DOHH2 (cell line): Measurements from ENCODE around the gene CYSLTR2.

Source experiments
- H3F3A ChIP-seq: fragments of 200-600 bp; sonication (generic), shearing (Covaris generic); 2 replicates; pipeline ENCODE4 v1.6.0; 2016; ENCODE audit warnings: antibody characterized with exemption, mild to moderate bottlenecking; ENCODE audit not compliant: control insufficient read depth, insufficient read depth
- H3K27ac ChIP-seq: fragments of 200-600 bp; sonication (generic); 2 replicates; pipeline ENCODE4 v1.5.1; 2014; ENCODE audit warnings: low read depth, mild to moderate bottlenecking, low read length, moderate library complexity
- H3K27me3 ChIP-seq: fragments of 200-600 bp; sonication (generic); 2 replicates; pipeline ENCODE4 v1.6.1; 2014; ENCODE audit warnings: mild to moderate bottlenecking, low read length, mixed read lengths; ENCODE audit not compliant: control insufficient read depth
- H3K36me3 ChIP-seq: fragments of 200-600 bp; sonication (generic); 2 replicates; pipeline ENCODE4 v1.6.1; 2014; ENCODE audit warnings: mild to moderate bottlenecking, low read length, moderate library complexity, mixed read lengths; ENCODE audit not compliant: control insufficient read depth
- H3K4me1 ChIP-seq: fragments of 200-600 bp; sonication (generic); 2 replicates; pipeline ENCODE4 v1.6.1; 2014; ENCODE audit warnings: mild to moderate bottlenecking, low read length, mixed read lengths; ENCODE audit not compliant: control insufficient read depth
- H3K4me2 ChIP-seq: fragments of 200-600 bp; sonication (generic); 2 replicates; pipeline ENCODE4 v1.6.0; 2014; ENCODE audit warnings: mild to moderate bottlenecking, low read length, moderate library complexity
- H3K4me3 ChIP-seq: fragments of 200-600 bp; sonication (generic); 2 replicates; pipeline ENCODE4 v1.5.1; 2014; ENCODE audit warnings: mild to moderate bottlenecking, low read length, mixed read lengths
- H3K79me2 ChIP-seq: fragments of 200-600 bp; sonication (generic); 2 replicates; pipeline ENCODE4 v1.6.1; 2014; ENCODE audit warnings: mild to moderate bottlenecking, low read length, mixed read lengths; ENCODE audit not compliant: control insufficient read depth
- H3K9me2 ChIP-seq: fragments of 200-600 bp; sonication (generic); replicated peaks from 2 replicates; pipeline ENCODE4 v1.6.1; 2014; ENCODE audit warnings: mild to moderate bottlenecking, low read length, mixed read lengths; ENCODE audit not compliant: control insufficient read depth
- H3K9me3 ChIP-seq: fragments of 200-600 bp; sonication (generic); 2 replicates; pipeline ENCODE4 v1.6.1; 2014; ENCODE audit warnings: antibody characterized with exemption, low read length, mixed read lengths; ENCODE audit not compliant: control insufficient read depth, insufficient read depth
- H4K20me1 ChIP-seq: fragments of 200-600 bp; sonication (generic); 2 replicates; pipeline ENCODE4 v1.6.0; 2014; ENCODE audit warnings: low read depth, mild to moderate bottlenecking, antibody characterized with exemption, low read length, moderate library complexity; ENCODE audit not compliant: control insufficient read depth, insufficient read depth
- CTCF ChIP-seq: fragments of 200-600 bp; sonication (generic); IDR thresholded peaks from one replicate; pipeline ENCODE4 v1.5.1; 2014; ENCODE audit warnings: antibody characterized with exemption, mild to moderate bottlenecking, low read depth, low read length; ENCODE audit not compliant: poor library complexity, severe bottlenecking
- EZH2phosphoT487 ChIP-seq: fragments of 200-600 bp; sonication (generic); IDR thresholded peaks from 2 replicates; pipeline ENCODE4 v1.6.1; 2017; ENCODE audit warnings: borderline replicate concordance, mild to moderate bottlenecking, antibody characterized with exemption, low read length, moderate library complexity, mixed read lengths

CYSLTR2 gene

GRCh38 chr13:48656608-48657007 lies 2.9 kb downstream of the CYSLTR2 start:
- Histone ChIP-seq H3K27ac (no peak overlapping the region), H3K4me2 (no peak overlapping the region), H3K4me3 (no peak overlapping the region), H3K4me1 (0 out of 2 replicates have a peak, but pooled peaks cover 3% of the 10 kb centered on the region), H3K9me2 (no peaks in the 10 kb centered on the region), H3K36me3 (no peaks in the 10 kb centered on the region), H3K9me3 (no peaks in the 10 kb centered on the region), H3F3A (no peaks in the 10 kb centered on the region), H3K27me3 (0 out of 2 replicates have a peak, but pooled peaks cover 12% of the 10 kb centered on the region), H3K79me2 (no peaks in the 10 kb centered on the region), H4K20me1 (no peaks in the 10 kb centered on the region)
- no peak for TF ChIP-seq CTCF

DNA sequence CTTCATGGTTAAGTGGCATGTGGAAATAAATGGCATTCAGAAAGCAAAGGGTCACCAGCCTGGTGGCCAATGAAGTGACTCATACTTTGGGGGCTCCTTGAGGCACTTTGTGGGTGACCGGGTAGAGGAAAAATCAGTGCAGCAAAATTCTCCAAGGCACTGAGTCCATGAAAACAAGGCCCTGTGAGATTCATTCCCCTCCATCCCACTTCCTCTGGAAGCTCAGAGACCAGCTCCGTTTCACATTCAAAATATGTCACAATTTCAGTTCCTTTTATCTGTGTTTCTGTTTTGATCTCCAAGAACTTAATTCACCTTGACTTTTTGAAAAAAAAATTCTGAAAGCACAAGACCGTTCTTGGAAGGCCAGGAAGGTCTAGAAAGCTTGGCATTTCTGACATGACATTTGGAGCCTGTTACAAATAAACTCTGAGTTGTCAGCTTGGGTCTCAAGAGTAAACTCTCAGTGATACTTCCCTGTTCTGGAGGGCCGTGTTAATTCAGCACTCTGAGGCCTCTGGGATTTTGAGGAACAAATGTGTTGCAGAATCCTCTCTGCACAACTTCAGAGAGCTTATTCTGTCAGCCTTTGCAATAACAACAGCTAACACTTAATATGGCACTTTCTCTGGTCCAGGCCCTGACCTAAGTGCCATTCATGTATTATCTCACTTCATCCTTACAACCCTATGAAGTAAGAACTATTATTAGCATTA lies 6.8 kb downstream of the CYSLTR2 start:
- Histone ChIP-seq H3K36me3 (no peaks in the 10 kb centered on the region), H3K4me1 (0 out of 2 replicates have a peak, but pooled peaks cover 3% of the 10 kb centered on the region), H3K9me3 (no peaks in the 10 kb centered on the region), H3K4me2 (no peak overlapping the region), H3K27me3 (0 out of 2 replicates have a peak, but pooled peaks cover 4% of the 10 kb centered on the region), H3K4me3 (no peak overlapping the region), H3F3A (no peaks in the 10 kb centered on the region), H3K27ac (no peak overlapping the region), H3K9me2 (no peaks in the 10 kb centered on the region), H4K20me1 (no peaks in the 10 kb centered on the region), H3K79me2 (no peaks in the 10 kb centered on the region)
- TF ChIP-seq EZH2phosphoT487: no peak
- TF ChIP-seq CTCF: no peak

GRCh38 chr13:48661107-48661506 lies 7.4 kb downstream of the CYSLTR2 start:
- no peaks in the 10 kb centered on the region for H3F3A ChIP-seq
- TF ChIP-seq CTCF (no peak), EZH2phosphoT487 (no peak)
- no peak overlapping the region for H3K4me2 ChIP-seq
- 0 out of 2 replicates have a peak, but pooled peaks cover 3% of the 10 kb centered on the region for H3K4me1 ChIP-seq
- H3K36me3 ChIP-seq: no peaks in the 10 kb centered on the region
- no peaks in the 10 kb centered on the region for H4K20me1 ChIP-seq
- H3K9me3 ChIP-seq: no peaks in the 10 kb centered on the region
- no peaks in the 10 kb centered on the region for H3K79me2 ChIP-seq
- H3K4me3 ChIP-seq: no peak overlapping the region
- no peak overlapping the region for H3K27ac ChIP-seq
- H3K9me2 ChIP-seq: no peaks in the 10 kb centered on the region
- 0 out of 2 replicates have a peak, but pooled peaks cover 4% of the 10 kb centered on the region for H3K27me3 ChIP-seq
